Thoracic aorta (tissue), 2 donors: ENCODE data around the gene TRAF2. TPM values are rescaled to one million over a fixed set of nuclear protein-coding genes. Genes with fewer than 3 reads are reported as not detected.
"Not testable (repeated sequence)": the region's sequence is repeated elsewhere in the genome, so short reads cannot be mapped to it uniquely, and the experiment has no call there.

Source experiments
- ATAC-seq: fragments of 150-250 bp; one replicate; pipeline ENCODE4 v1.8.0; 2017; ENCODE audit warnings: low read depth; ENCODE audit not compliant: insufficient number of reproducible peaks, low FRiP score
- DNase-seq: peaks from one replicate; pipeline ENCODE4 v3.0.0-alpha.2; 2020; ENCODE audit warnings: low spot score
- H3K27ac ChIP-seq, 2 donors: fragments of 200-600 bp; sonication (generic); 1 replicate in 1 of 2; 2 replicates in 1 of 2; pipeline ENCODE4 v1.5.1; 2016; ENCODE audit warnings: mild to moderate bottlenecking in 2 of 2, moderate library complexity in 2 of 2
- H3K27me3 ChIP-seq: fragments of 200-600 bp; sonication (generic); replicated peaks from 2 replicates; pipeline ENCODE4 v1.6.0; 2016; ENCODE audit warnings: mild to moderate bottlenecking; ENCODE audit not compliant: insufficient read depth
- H3K36me3 ChIP-seq: fragments of 200-600 bp; sonication (generic); one replicate; pipeline ENCODE4 v1.5.1; 2016
- H3K4me1 ChIP-seq, 2 donors: fragments of 200-600 bp; sonication (generic); 1 replicate in 1 of 2; 2 replicates in 1 of 2; pipeline versions ENCODE4 v1.5.1 to v1.6.0; 2016; ENCODE audit warnings: low read depth in 2 of 2, mild to moderate bottlenecking in 1 of 2; ENCODE audit not compliant: control insufficient read depth in 1 of 2
- H3K4me3 ChIP-seq: fragments of 200-600 bp; sonication (generic); 2 replicates; pipeline ENCODE4 v1.5.1; 2016; ENCODE audit warnings: mild to moderate bottlenecking
- H3K9me3 ChIP-seq: fragments of 200-600 bp; sonication (generic); 2 replicates; pipeline ENCODE4 v1.5.1; 2016
- CTCF ChIP-seq: fragments of 200-600 bp; sonication (generic); IDR thresholded peaks from one replicate; pipeline ENCODE4 v1.5.1; 2019; ENCODE audit warnings: antibody characterized with exemption
- total RNA-seq, 2 donors: library from RNA; depleted of rRNA; stranded (reverse); fragments of >200 nt; gene quantifications; one replicate each; pipeline versions ENCODE4 v1.1.0 to v1.2.3, GENCODE V29; 2016

Gene TRAF2
- total RNA-seq, 2 donors from 2014 or later, result 11.6 to 12.9 TPM

- no peak for TF ChIP-seq CTCF
- no peak overlapping the region for H3K4me3 ChIP-seq
- peaks cover 11 to 31% of the 10 kb centered on the region in 2 donors for H3K4me1 ChIP-seq
- peaks cover 5% of the 10 kb centered on the region for H3K27me3 ChIP-seq
- H3K36me3 ChIP-seq, result peaks cover 8% of the 10 kb centered on the region
- no peak overlapping the region for H3K27ac ChIP-seq
- DNase-seq, result no peak
- H3K9me3 ChIP-seq, result no peaks in the 10 kb centered on the region
- no peak for ATAC-seq
Measured at GRCh38 chr9:136840140-136840876, 46.0 kb upstream of the TRAF2 start.

GRCh38 chr9:136840877-136841645 is 45.3 kb upstream of the TRAF2 start:
- ATAC-seq (no peak), DNase-seq (no peak)
- TF ChIP-seq CTCF, result no peak
- Histone ChIP-seq H3K27ac (no peak overlapping the region), H3K4me3 (no peak overlapping the region), H3K4me1 (peaks cover 11 to 31% of the 10 kb centered on the region in 2 donors), H3K36me3 (peaks cover 8% of the 10 kb centered on the region), H3K9me3 (no peaks in the 10 kb centered on the region), H3K27me3 (peaks cover 5% of the 10 kb centered on the region)

GRCh38 chr9:136841646-136842379 is 44.5 kb upstream of the TRAF2 start:
- Histone ChIP-seq H3K4me1 (peaks cover 11 to 36% of the 10 kb centered on the region in 2 donors), H3K4me3 (peak overlapping the region; percentile 73)
- not testable (repeated sequence) for H3K27ac ChIP-seq, H3K36me3 ChIP-seq, ATAC-seq, H3K27me3 ChIP-seq, H3K9me3 ChIP-seq, DNase-seq

GRCh38 chr9:136842380-136842948 is 43.9 kb upstream of the TRAF2 start, which contains the start of gene AJM1:
AJM1 (plus strand) TSS chr9:136842478; CDS start chr9:136844415, 1,937 bp downstream.
- Histone ChIP-seq H3K4me1 (peaks cover 11 to 43% of the 10 kb centered on the region in 2 donors), H3K4me3 (peak within 1 kb of the TSS; percentile 73)
- H3K36me3 ChIP-seq, H3K9me3 ChIP-seq, ATAC-seq, DNase-seq, H3K27ac ChIP-seq, H3K27me3 ChIP-seq: not testable (repeated sequence)
- peak; percentile 94 for TF ChIP-seq CTCF

- H3K4me1 ChIP-seq, result peaks cover 11 to 50% of the 10 kb centered on the region in 2 donors
- not testable (repeated sequence) for H3K36me3 ChIP-seq, H3K27me3 ChIP-seq, H3K27ac ChIP-seq, H3K9me3 ChIP-seq, DNase-seq, ATAC-seq
- H3K4me3 ChIP-seq, result peak overlapping the region; percentile 39
Measured at GRCh38 chr9:136843159-136843800, 43.0 kb upstream of the TRAF2 start.
